Measurements from ENCODE around the gene DLGAP1.

DNA sequence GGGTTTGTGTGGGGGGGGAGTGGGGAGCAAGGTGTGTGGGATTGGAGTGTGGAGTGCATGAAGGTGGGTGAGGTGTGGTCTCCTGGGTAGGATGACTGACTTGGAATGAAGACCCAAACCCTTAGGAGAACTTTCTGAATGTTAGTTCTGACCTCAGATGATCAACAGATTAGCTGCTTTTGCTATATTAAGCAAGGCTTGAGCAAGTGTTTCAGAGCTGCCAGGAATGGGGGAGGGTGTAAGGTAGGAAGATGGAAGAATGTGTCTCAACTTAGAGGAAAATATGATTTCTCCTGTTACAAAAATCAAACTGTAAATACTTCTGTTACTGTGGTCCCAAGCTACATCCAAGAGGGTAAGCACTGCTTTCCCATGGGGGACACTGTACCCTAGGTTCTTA is 731.6 kb downstream of the DLGAP1 start:
- TF ChIP-seq, protein P1, sequence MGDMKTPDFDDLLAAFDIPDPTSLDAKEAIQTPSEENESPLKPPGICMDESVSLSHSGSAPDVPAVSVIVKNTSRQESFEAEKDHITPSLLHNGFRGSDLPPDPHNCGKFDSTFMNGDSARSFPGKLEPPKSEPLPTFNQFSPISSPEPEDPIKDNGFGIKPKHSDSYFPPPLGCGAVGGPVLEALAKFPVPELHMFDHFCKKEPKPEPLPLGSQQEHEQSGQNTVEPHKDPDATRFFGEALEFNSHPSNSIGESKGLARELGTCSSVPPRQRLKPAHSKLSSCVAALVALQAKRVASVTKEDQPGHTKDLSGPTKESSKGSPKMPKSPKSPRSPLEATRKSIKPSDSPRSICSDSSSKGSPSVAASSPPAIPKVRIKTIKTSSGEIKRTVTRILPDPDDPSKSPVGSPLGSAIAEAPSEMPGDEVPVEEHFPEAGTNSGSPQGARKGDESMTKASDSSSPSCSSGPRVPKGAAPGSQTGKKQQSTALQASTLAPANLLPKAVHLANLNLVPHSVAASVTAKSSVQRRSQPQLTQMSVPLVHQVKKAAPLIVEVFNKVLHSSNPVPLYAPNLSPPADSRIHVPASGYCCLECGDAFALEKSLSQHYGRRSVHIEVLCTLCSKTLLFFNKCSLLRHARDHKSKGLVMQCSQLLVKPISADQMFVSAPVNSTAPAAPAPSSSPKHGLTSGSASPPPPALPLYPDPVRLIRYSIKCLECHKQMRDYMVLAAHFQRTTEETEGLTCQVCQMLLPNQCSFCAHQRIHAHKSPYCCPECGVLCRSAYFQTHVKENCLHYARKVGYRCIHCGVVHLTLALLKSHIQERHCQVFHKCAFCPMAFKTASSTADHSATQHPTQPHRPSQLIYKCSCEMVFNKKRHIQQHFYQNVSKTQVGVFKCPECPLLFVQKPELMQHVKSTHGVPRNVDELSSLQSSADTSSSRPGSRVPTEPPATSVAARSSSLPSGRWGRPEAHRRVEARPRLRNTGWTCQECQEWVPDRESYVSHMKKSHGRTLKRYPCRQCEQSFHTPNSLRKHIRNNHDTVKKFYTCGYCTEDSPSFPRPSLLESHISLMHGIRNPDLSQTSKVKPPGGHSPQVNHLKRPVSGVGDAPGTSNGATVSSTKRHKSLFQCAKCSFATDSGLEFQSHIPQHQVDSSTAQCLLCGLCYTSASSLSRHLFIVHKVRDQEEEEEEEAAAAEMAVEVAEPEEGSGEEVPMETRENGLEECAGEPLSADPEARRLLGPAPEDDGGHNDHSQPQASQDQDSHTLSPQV (IDR thresholded peaks at IDR 0.05) = no peak
- TF ChIP-seq PML (IDR thresholded peaks at IDR 0.05; ENCODE audit: low read length) (no peak), POLR2A (IDR thresholded peaks at IDR 0.05; ENCODE audit: low read depth, low read length) (no peak), WRNIP1 (IDR thresholded peaks at IDR 0.05; ENCODE audit: borderline replicate concordance, low read depth, low read length) (no peak), CHD2 (IDR thresholded peaks at IDR 0.05; ENCODE audit: borderline replicate concordance, low read depth, low read length) (no peak), POU2F2 (IDR thresholded peaks at IDR 0.05; ENCODE audit: borderline replicate concordance, low read depth, low read length) (no peak), SMC3 (IDR thresholded peaks at IDR 0.05; ENCODE audit: borderline replicate concordance, low read length) (no peak), KDM1A (IDR thresholded peaks at IDR 0.05; ENCODE audit: borderline replicate concordance) (no peak), EGR1 (IDR thresholded peaks at IDR 0.05; ENCODE audit: borderline replicate concordance in 1 of 2, low read depth in 2 of 2, low read length in 2 of 2) (no peak), ZNF384 (IDR thresholded peaks at IDR 0.05; ENCODE audit: borderline replicate concordance, low read depth, low read length) (no peak), FOS (IDR thresholded peaks at IDR 0.05; ENCODE audit: borderline replicate concordance, extremely low read depth, insufficient read length) (no peak)
- TF ChIP-seq, protein P2, sequence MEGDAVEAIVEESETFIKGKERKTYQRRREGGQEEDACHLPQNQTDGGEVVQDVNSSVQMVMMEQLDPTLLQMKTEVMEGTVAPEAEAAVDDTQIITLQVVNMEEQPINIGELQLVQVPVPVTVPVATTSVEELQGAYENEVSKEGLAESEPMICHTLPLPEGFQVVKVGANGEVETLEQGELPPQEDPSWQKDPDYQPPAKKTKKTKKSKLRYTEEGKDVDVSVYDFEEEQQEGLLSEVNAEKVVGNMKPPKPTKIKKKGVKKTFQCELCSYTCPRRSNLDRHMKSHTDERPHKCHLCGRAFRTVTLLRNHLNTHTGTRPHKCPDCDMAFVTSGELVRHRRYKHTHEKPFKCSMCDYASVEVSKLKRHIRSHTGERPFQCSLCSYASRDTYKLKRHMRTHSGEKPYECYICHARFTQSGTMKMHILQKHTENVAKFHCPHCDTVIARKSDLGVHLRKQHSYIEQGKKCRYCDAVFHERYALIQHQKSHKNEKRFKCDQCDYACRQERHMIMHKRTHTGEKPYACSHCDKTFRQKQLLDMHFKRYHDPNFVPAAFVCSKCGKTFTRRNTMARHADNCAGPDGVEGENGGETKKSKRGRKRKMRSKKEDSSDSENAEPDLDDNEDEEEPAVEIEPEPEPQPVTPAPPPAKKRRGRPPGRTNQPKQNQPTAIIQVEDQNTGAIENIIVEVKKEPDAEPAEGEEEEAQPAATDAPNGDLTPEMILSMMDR (IDR thresholded peaks at IDR 0.05 in 2 of 3, conservative IDR thresholded peaks at IDR 0.05 in 1 of 3; ENCODE audit: control insufficient read depth in 2 of 3, extremely low read depth in 1 of 3, insufficient read depth in 1 of 3, low read depth in 3 of 3, low read length in 3 of 3) = no peak
- TF ChIP-seq, protein P3, sequence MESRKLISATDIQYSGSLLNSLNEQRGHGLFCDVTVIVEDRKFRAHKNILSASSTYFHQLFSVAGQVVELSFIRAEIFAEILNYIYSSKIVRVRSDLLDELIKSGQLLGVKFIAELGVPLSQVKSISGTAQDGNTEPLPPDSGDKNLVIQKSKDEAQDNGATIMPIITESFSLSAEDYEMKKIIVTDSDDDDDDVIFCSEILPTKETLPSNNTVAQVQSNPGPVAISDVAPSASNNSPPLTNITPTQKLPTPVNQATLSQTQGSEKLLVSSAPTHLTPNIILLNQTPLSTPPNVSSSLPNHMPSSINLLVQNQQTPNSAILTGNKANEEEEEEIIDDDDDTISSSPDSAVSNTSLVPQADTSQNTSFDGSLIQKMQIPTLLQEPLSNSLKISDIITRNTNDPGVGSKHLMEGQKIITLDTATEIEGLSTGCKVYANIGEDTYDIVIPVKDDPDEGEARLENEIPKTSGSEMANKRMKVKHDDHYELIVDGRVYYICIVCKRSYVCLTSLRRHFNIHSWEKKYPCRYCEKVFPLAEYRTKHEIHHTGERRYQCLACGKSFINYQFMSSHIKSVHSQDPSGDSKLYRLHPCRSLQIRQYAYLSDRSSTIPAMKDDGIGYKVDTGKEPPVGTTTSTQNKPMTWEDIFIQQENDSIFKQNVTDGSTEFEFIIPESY (IDR thresholded peaks at IDR 0.05) = no peak
